ENCODE measurements around the gene ZYG11B.

DNA sequence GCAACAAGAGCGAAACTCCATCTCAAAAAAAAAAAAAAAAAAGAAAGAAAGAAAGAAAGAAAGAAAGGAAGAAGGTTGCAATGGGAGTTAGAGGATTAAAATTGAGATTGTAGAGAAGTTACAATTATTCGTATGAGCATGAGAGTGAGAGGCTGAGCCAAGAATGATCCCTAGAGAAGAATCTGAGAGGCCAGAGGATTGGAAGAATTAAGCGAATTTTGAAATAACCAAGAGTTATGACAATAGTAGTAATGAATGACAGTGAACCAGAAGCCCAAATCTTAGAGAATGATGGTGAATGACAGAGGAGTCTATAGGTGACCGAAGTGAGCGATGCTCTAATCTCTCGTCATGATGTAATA lies 369 bp upstream of the ZYG11B start:
- TF ChIP-seq, protein P1, sequence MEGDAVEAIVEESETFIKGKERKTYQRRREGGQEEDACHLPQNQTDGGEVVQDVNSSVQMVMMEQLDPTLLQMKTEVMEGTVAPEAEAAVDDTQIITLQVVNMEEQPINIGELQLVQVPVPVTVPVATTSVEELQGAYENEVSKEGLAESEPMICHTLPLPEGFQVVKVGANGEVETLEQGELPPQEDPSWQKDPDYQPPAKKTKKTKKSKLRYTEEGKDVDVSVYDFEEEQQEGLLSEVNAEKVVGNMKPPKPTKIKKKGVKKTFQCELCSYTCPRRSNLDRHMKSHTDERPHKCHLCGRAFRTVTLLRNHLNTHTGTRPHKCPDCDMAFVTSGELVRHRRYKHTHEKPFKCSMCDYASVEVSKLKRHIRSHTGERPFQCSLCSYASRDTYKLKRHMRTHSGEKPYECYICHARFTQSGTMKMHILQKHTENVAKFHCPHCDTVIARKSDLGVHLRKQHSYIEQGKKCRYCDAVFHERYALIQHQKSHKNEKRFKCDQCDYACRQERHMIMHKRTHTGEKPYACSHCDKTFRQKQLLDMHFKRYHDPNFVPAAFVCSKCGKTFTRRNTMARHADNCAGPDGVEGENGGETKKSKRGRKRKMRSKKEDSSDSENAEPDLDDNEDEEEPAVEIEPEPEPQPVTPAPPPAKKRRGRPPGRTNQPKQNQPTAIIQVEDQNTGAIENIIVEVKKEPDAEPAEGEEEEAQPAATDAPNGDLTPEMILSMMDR (IDR thresholded peaks at IDR 0.05; ENCODE audit: poor library complexity), result no peak
- TF ChIP-seq EZH2phosphoT487 (IDR thresholded peaks at IDR 0.05; ENCODE audit: low read depth, severe bottlenecking, unreplicated experiment), result no peak

All from hepatocyte (in vitro differentiated cells).